Heart left ventricle (tissue), 13 donors: ENCODE measurements around the gene LRP5.

ENCODE experiments used
- POLR2A ChIP-seq, 2 donors: fragments of 450-650 bp; IDR thresholded peaks; one replicate each; pipeline ENCODE4 v1.6.1; 2017; ENCODE audit warnings: antibody characterized with exemption in 2 of 2, mild to moderate bottlenecking in 2 of 2, moderate library complexity in 2 of 2
- TF ChIP-seq, protein P1 (sequence below), 12 donors: fragments of 200-600 bp; sonication (generic) in 4 of 12; IDR thresholded peaks; one replicate each; pipeline versions ENCODE4 v1.5.0 to v1.8.0; 2018 to 2022; ENCODE audit warnings: antibody characterized with exemption in 12 of 12, mild to moderate bottlenecking in 5 of 12
- donor health status: ischemic (EF 13 %, LVEDD 7.1; RV severe dilation, severe dysfunction).
- donor health status: DM: no; HTN: yes; CAD: no.
- donor health status: DM: no; HTN: no; CAD: no.
- donor health status: ischemic (EF 25% LVEDD 6.9; RV normal size, moderate dysfunction).
- donor health status: ischemic (EF 25% LVEDD 5.7; RV mildly dilated, moderate dysfunction).
- donor health status: ischemic (EF 35%, LVEDD 5.7; RV mildly dilated, moderate dysfunction).
- donor health status: nonischemic (EF 11% LVEDD 7.7; RV severe dilation, severe dysfunction).
- donor health status: DM: yes; HTN: yes; CAD: no.
- donor health status: PGD.
- donor health status: ischemic (EF 29% LVEDD 5.4; RV normal size, mild dysfunction).
- donor health status: nonischemic (EF 23%, LVEDD 6.1; RV moderate dilation, normal function).

DNA sequence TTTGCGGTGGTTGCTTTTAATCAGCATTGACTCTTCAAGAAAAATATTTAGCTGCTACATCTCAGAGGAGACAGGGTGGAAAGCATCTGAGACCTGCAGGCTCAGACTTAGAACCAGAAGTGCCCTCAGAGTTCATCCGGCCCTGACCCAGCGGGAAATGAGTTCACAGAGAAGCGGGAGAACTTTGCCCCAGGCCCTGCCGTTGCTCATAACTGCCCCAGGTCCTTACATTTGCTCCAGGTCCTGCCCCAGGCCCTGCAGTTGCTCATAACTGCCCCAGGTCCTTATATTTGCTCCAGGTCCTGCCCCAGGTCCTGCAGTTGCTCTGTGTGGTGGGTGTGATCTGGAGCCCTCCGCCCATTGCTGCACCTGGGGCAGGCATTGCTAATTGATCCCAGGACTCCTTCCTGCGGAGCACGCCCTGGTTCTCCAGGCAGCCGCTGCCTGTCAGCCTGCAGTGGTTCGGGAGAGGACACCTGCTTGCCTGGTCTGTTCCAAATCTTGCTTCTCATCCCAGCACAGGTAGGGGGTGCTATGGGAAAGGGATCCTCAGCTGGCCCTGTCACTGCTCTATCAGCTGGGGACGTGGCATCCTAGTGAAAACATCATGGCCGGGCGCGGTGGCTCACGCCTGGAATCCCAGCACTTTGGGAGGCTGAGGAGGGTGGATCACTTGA lies 90.1 kb downstream of the LRP5 start:
- TF ChIP-seq, protein P1, sequence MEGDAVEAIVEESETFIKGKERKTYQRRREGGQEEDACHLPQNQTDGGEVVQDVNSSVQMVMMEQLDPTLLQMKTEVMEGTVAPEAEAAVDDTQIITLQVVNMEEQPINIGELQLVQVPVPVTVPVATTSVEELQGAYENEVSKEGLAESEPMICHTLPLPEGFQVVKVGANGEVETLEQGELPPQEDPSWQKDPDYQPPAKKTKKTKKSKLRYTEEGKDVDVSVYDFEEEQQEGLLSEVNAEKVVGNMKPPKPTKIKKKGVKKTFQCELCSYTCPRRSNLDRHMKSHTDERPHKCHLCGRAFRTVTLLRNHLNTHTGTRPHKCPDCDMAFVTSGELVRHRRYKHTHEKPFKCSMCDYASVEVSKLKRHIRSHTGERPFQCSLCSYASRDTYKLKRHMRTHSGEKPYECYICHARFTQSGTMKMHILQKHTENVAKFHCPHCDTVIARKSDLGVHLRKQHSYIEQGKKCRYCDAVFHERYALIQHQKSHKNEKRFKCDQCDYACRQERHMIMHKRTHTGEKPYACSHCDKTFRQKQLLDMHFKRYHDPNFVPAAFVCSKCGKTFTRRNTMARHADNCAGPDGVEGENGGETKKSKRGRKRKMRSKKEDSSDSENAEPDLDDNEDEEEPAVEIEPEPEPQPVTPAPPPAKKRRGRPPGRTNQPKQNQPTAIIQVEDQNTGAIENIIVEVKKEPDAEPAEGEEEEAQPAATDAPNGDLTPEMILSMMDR (IDR thresholded peaks at IDR 0.05), result no peak
- TF ChIP-seq POLR2A (IDR thresholded peaks at IDR 0.05), result no peak
